GM12892 (cell line): ENCODE measurements around the gene ELP5.

Experiments used
- POLR2A ChIP-seq: IDR thresholded peaks from 2 replicates; pipeline ENCODE4 v1.6.1; 2011; ENCODE audit warnings: low read depth, low read length, control low read depth
- POLR2AphosphoS5 ChIP-seq: IDR thresholded peaks from 2 replicates; pipeline ENCODE4 v1.6.1; 2011; ENCODE audit warnings: low read depth, low read length, control low read depth

DNA sequence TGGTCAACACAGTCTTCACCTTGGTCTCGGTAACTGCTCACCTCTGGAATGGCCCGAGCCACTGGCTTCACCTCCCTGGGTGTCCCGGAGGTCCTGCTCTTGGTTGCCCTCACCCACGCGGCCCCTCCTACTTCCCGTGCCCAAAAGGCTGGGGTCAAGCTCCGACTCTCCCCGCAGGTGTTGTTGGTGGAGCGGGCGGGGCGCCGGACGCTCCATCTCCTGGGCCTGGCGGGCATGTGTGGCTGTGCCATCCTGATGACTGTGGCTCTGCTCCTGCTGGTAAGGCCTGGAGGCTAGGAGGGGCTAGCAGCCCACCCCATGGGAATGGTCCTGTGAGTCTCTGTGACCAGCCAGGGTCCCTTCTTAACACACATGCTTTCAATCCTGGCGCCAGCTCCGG is 32.9 kb downstream of the ELP5 start:
- TF ChIP-seq POLR2A (no peak), POLR2AphosphoS5 (no peak)
